HepG2 (cell line): ENCODE measurements around the gene MICA. TPM values are rescaled to one million over a fixed set of nuclear protein-coding genes. Genes with fewer than 3 reads are reported as not detected.
A peak's percentile ranks its signal among the peaks of the same experiment; 100 is the strongest.

Source experiments
- BCL6 ChIP-seq: IDR thresholded peaks from 2 replicates; pipeline ENCODE4 v1.6.1; 2016; ENCODE audit warnings: missing genetic modification reagents, missing compliant biosample characterization
- CENPT ChIP-seq: sonication (generic); formaldehyde crosslinking; IDR thresholded peaks from 2 replicates; pipeline ENCODE4 v1.8.0; 2022; ENCODE audit warnings: low read depth, mild to moderate bottlenecking, moderate library complexity, missing genetic modification reagents
- GRHL1 ChIP-seq: sonication (generic); formaldehyde crosslinking; conservative IDR thresholded peaks from 2 replicates; pipeline ENCODE4 v1.8.0; 2022; ENCODE audit warnings: missing genetic modification reagents
- HOXA5 ChIP-seq: sonication (generic); formaldehyde crosslinking; IDR thresholded peaks from 2 replicates; pipeline ENCODE4 v1.4.0; 2020; ENCODE audit warnings: missing genetic modification reagents
- JARID2 ChIP-seq: sonication (generic); formaldehyde crosslinking; IDR thresholded peaks from 2 replicates; pipeline ENCODE4 v1.8.1; 2023; ENCODE audit warnings: missing genetic modification reagents, inconsistent platforms; ENCODE audit not compliant: insufficient replicate concordance
- KMT2A ChIP-seq: sonication (generic); formaldehyde crosslinking; IDR thresholded peaks from 2 replicates; pipeline ENCODE4 v1.4.0; 2020; ENCODE audit warnings: missing genetic modification reagents
- MAX ChIP-seq: IDR thresholded peaks from 2 replicates; pipeline ENCODE4 v1.6.1; 2012; ENCODE audit warnings: inconsistent platforms
- MBD4 ChIP-seq: IDR thresholded peaks from 2 replicates; pipeline ENCODE4 v1.6.1; 2012; ENCODE audit warnings: low read length, inconsistent platforms, borderline replicate concordance
- MTA1 ChIP-seq: sonication (generic); formaldehyde crosslinking; IDR thresholded peaks from 2 replicates; pipeline ENCODE4 v1.4.0; 2020; ENCODE audit warnings: missing genetic modification reagents, mild to moderate bottlenecking, borderline replicate concordance
- NCOR1 ChIP-seq: fragments of 200-600 bp; sonication (generic); IDR thresholded peaks from 2 replicates; pipeline ENCODE4 v1.7.0; 2017; ENCODE audit warnings: antibody characterized with exemption, low read length, borderline replicate concordance
- RBAK ChIP-seq: sonication (generic); formaldehyde crosslinking; IDR thresholded peaks from 2 replicates; pipeline ENCODE4 v1.5.1; 2020; ENCODE audit warnings: mild to moderate bottlenecking, missing genetic modification reagents
- RFX3 ChIP-seq: IDR thresholded peaks from 2 replicates; pipeline ENCODE4 v1.6.1; 2016; ENCODE audit warnings: missing biosample characterization, missing genetic modification reagents
- RFX5 ChIP-seq: IDR thresholded peaks from 2 replicates; pipeline ENCODE4 v1.6.1; 2011; ENCODE audit warnings: low read depth, low read length, improper control_type of control experiment
- SMARCE1 ChIP-seq: fragments of 450-650 bp; IDR thresholded peaks from 2 replicates; pipeline ENCODE4 v1.6.1; 2017; ENCODE audit warnings: borderline replicate concordance
- SP1 ChIP-seq, 2 experiments: fragments of 450-650 bp in 1 of 2; sonication (generic) in 1 of 2; formaldehyde crosslinking in 1 of 2; IDR thresholded peaks; 2 replicates each; pipeline versions ENCODE4 v1.4.0 to v1.6.1; 2016 to 2020; ENCODE audit warnings: missing genetic modification reagents in 1 of 2
- SP2 ChIP-seq: sonication (generic); formaldehyde crosslinking; IDR thresholded peaks from 2 replicates; pipeline ENCODE4 v1.5.1; 2020; ENCODE audit warnings: mild to moderate bottlenecking, missing genetic modification reagents
- SYNCRIP ChIP-seq: fragments of 200-400 bp; formaldehyde crosslinking; IDR thresholded peaks from 2 replicates; pipeline ENCODE4 v1.6.1; 2018; ENCODE audit warnings: mild to moderate bottlenecking, low read depth, low read length; ENCODE audit not compliant: insufficient read depth
- ZBTB3 ChIP-seq: sonication (generic); formaldehyde crosslinking; IDR thresholded peaks from 2 replicates; pipeline ENCODE4 v1.4.0; 2020; ENCODE audit warnings: low read depth, mild to moderate bottlenecking, moderate library complexity, missing genetic modification reagents, borderline replicate concordance
- ZFX ChIP-seq: sonication (generic); formaldehyde crosslinking; IDR thresholded peaks from 2 replicates; pipeline ENCODE4 v1.4.0; 2020; ENCODE audit warnings: mild to moderate bottlenecking, low read depth, missing genetic modification reagents, moderate library complexity
- ZNF260 ChIP-seq: sonication (generic); formaldehyde crosslinking; IDR thresholded peaks from 2 replicates; pipeline ENCODE4 v1.4.0; 2020; ENCODE audit warnings: missing genetic modification reagents, low read depth, mild to moderate bottlenecking, borderline replicate concordance
- ZNF263 ChIP-seq: sonication (generic); formaldehyde crosslinking; IDR thresholded peaks from 2 replicates; pipeline ENCODE4 v1.4.0; 2020; ENCODE audit warnings: missing genetic modification reagents
- ZNF337 ChIP-seq: sonication (generic); formaldehyde crosslinking; IDR thresholded peaks from 2 replicates; pipeline ENCODE4 v1.5.1; 2020; ENCODE audit warnings: missing genetic modification reagents, low read depth, mild to moderate bottlenecking, borderline replicate concordance
- ZNF44 ChIP-seq: sonication (generic); formaldehyde crosslinking; IDR thresholded peaks from 2 replicates; pipeline ENCODE4 v1.5.1; 2020; ENCODE audit warnings: mild to moderate bottlenecking, missing genetic modification reagents
- ZNF576 ChIP-seq: sonication (generic); formaldehyde crosslinking; IDR thresholded peaks from 2 replicates; pipeline ENCODE4 v1.4.0; 2020; ENCODE audit warnings: mild to moderate bottlenecking, missing genetic modification reagents
- ZSCAN20 ChIP-seq: sonication (generic); formaldehyde crosslinking; IDR thresholded peaks from 2 replicates; pipeline ENCODE4 v1.4.0; 2020; ENCODE audit warnings: missing genetic modification reagents, mild to moderate bottlenecking, borderline replicate concordance
- polyA plus RNA-seq, 8 experiments: library from polyadenylated mRNA; depleted of rRNA in 3 of 8; stranded (reverse) in 7 of 8; unstranded in 1 of 8; fragments of >200 nt; fragmentation: Illumina TruSeq in 4 of 8; extraction: Trizol in 4 of 8; gene quantifications; 2 replicates each; pipeline versions ENCODE4 v1.2.1 to v1.2.3, GENCODE V29; 2011 to 2016; ENCODE audit warnings: low read depth in 4 of 8, missing spikeins in 1 of 8, mixed read lengths in 1 of 8; ENCODE audit not compliant: insufficient read depth in 1 of 8
- total RNA-seq, 5 experiments: library from RNA; depleted of rRNA; stranded (reverse); fragments of >200 nt; fragmentation: Illumina TruSeq; extraction: Trizol; gene quantifications; 2 replicates each; pipeline ENCODE4 v1.2.3, GENCODE V29; 2016; ENCODE audit warnings: low read depth in 1 of 5
- TF ChIP-seq, protein P1 (sequence below): sonication (generic); formaldehyde crosslinking; IDR thresholded peaks from 2 replicates; pipeline ENCODE4 v1.5.1; 2020; ENCODE audit warnings: missing genetic modification reagents, mild to moderate bottlenecking, borderline replicate concordance

Gene MICA
- total and polyA plus RNA-seq, 2 of the 13 experiments (the other 11 are each of a cell fraction or from before 2014, with no cell fraction given): 21.6 to 38.1 TPM

GRCh38 chr6:31462964-31463870 is 59.8 kb downstream of the MICA start (continued):
- TF ChIP-seq KMT2A (0 out of 2 replicates have a peak, but pooled peaks have one; percentile 7), MTA1 (CRISPR knock-in tag) (0 out of 2 replicates have a peak, but pooled peaks have one; percentile 37), ZNF260 (CRISPR knock-in tag) (no peak), RFX3 (CRISPR knock-in tag) (0 out of 2 replicates have a peak, but pooled peaks have one; percentile 18), NCOR1 (no peak), JARID2 (CRISPR knock-in tag) (no peak), HOXA5 (CRISPR knock-in tag) (peak; percentile 28; the same call in 1 of the 2 replicates), ZFX (CRISPR knock-in tag) (peak; percentile 80), ZNF576 (CRISPR knock-in tag) (no peak), ZNF337 (CRISPR knock-in tag) (no peak), MBD4 (no peak), ZSCAN20 (0 out of 2 replicates have a peak, but pooled peaks have one; percentile 54), ZBTB3 (no peak), BCL6 (CRISPR knock-in tag) (no peak), MAX (0 out of 2 replicates have a peak, but pooled peaks have one; percentile 27), SP1 (IDR thresholded peaks at IDR 0.05) (no peak), SP1 (CRISPR knock-in tag; IDR thresholded peaks at IDR 0.05) (no peak), SMARCE1 (no peak), CENPT (CRISPR knock-in tag) (no peak), GRHL1 (no peak), RFX5 (peak; percentile 99), SP2 (CRISPR knock-in tag) (no peak), SYNCRIP (no peak), ZNF44 (CRISPR knock-in tag) (0 out of 2 replicates have a peak, but pooled peaks have one; percentile 34), RBAK (CRISPR knock-in tag) (no peak), ZNF263 (no peak; the same call in 1 of the 2 replicates)
- TF ChIP-seq, protein P1, sequence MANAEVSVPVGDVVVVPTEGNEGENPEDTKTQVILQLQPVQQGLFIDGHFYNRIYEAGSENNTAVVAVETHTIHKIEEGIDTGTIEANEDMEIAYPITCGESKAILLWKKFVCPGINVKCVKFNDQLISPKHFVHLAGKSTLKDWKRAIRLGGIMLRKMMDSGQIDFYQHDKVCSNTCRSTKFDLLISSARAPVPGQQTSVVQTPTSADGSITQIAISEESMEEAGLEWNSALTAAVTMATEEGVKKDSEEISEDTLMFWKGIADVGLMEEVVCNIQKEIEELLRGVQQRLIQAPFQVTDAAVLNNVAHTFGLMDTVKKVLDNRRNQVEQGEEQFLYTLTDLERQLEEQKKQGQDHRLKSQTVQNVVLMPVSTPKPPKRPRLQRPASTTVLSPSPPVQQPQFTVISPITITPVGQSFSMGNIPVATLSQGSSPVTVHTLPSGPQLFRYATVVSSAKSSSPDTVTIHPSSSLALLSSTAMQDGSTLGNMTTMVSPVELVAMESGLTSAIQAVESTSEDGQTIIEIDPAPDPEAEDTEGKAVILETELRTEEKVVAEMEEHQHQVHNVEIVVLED (CRISPR knock-in tag): peak; percentile 44; the same call in 1 of the 2 replicates
